ENCODE results near the gene GOLM1.

The GOLM1 gene

GRCh38 chr9:85995599-85995998 lies 103.8 kb downstream of the GOLM1 start:
- TF ChIP-seq, protein P1, sequence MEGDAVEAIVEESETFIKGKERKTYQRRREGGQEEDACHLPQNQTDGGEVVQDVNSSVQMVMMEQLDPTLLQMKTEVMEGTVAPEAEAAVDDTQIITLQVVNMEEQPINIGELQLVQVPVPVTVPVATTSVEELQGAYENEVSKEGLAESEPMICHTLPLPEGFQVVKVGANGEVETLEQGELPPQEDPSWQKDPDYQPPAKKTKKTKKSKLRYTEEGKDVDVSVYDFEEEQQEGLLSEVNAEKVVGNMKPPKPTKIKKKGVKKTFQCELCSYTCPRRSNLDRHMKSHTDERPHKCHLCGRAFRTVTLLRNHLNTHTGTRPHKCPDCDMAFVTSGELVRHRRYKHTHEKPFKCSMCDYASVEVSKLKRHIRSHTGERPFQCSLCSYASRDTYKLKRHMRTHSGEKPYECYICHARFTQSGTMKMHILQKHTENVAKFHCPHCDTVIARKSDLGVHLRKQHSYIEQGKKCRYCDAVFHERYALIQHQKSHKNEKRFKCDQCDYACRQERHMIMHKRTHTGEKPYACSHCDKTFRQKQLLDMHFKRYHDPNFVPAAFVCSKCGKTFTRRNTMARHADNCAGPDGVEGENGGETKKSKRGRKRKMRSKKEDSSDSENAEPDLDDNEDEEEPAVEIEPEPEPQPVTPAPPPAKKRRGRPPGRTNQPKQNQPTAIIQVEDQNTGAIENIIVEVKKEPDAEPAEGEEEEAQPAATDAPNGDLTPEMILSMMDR (IDR thresholded peaks at IDR 0.05; ENCODE audit: extremely low read depth, missing control alignments): no peak
- no peak for DNase-seq (ENCODE audit: low spot score)

GRCh38 chr9:85995097-85995496 lies 104.3 kb downstream of the GOLM1 start:
- TF ChIP-seq, protein P1 (IDR thresholded peaks at IDR 0.05; ENCODE audit: extremely low read depth, missing control alignments): no peak
- no peak for DNase-seq (ENCODE audit: low spot score)

GRCh38 chr9:85994191-85994590 lies 105.2 kb downstream of the GOLM1 start:
- TF ChIP-seq, protein P1 (IDR thresholded peaks at IDR 0.05; ENCODE audit: extremely low read depth, missing control alignments): no peak

DNA sequence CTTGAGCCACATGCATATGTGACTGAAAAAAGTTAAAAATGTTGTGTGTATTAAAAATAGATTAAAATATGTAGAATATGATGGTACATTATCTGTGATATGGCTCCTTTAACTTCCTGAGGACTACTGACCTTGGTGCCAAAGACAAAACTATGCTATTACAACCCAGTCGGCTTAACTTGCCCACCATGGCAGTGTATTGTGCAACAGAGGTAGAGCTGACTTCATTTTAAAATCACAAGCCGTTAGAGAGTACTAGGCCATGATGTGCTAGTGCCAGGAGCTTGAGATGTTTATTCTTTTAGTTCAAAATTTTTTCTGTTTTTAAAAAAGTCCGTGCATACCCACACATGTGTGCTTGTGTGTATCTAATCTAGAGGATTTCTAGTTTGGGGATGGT lies 112.1 kb downstream of the GOLM1 start:
- no peak for DNase-seq (ENCODE audit: low spot score)
- TF ChIP-seq, protein P1 (IDR thresholded peaks at IDR 0.05; ENCODE audit: extremely low read depth, missing control alignments): no peak

More at GRCh38 chr9:85994191-85994590, 105.2 kb downstream of the GOLM1 start:
- no peak for DNase-seq (ENCODE audit: low spot score)

DNA sequence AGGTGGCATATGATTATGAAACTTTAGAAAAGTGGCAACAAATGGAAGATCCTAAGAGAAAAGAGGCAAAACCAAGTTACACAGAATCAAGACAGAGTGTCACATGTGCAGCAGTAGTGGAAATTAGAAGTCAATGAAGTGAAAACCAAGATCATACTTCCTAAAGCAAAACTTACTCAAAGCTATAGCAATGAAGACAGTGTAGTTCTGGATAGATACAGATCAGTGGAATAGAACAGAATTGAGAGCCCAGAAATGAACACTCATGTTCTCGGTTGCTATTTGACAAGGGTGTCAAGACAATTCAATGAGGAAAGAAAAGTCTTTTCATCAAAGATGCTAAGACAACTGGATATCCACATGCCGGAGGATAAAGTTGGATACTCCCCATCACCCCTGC lies 114.9 kb downstream of the GOLM1 start:
- no peak for DNase-seq (ENCODE audit: low spot score)
- TF ChIP-seq, protein P1 (IDR thresholded peaks at IDR 0.05; ENCODE audit: extremely low read depth, missing control alignments): no peak

GRCh38 chr9:85981369-85981768 lies 118.0 kb downstream of the GOLM1 start:
- TF ChIP-seq, protein P1 (IDR thresholded peaks at IDR 0.05; ENCODE audit: extremely low read depth, missing control alignments): no peak
- DNase-seq (ENCODE audit: low spot score): no peak

GRCh38 chr9:85978496-85978895 lies 120.9 kb downstream of the GOLM1 start:
- TF ChIP-seq, protein P1 (IDR thresholded peaks at IDR 0.05; ENCODE audit: extremely low read depth, missing control alignments): no peak
- DNase-seq (ENCODE audit: low spot score): no peak

All from GM20000 (cell line).